Skin of body (tissue), 2 donors: Measurements from ENCODE around the gene EPC2. TPM values are rescaled to one million over a fixed set of nuclear protein-coding genes. Genes with fewer than 3 reads are reported as not detected.
"Not testable (repeated sequence)": the region's sequence is repeated elsewhere in the genome, so short reads cannot be mapped to it uniquely, and the experiment has no call there.

ENCODE experiments used
- DNase-seq: peaks from one replicate; lab custom pipeline; 2025; lab: John Stamatoyannopoulos, UW
- total RNA-seq: library from RNA; depleted of rRNA; stranded (reverse); fragments of >200 nt; gene quantifications from one replicate; pipeline ENCODE4 v1.2.3, GENCODE V29; 2014

Gene EPC2
- total RNA-seq, 1 donor from 2014 or later = 30.2 TPM

GRCh38 chr2:148670773-148671172 is 26.2 kb downstream of the EPC2 start:
- no peak for DNase-seq

- no peak for DNase-seq
These were observed 29.8 kb downstream of the EPC2 start for GRCh38 chr2:148674063-148675020.

- no peak for DNase-seq
These were observed 31.2 kb downstream of the EPC2 start for GRCh38 chr2:148675708-148676107.

GRCh38 chr2:148678302-148679179 is 34.0 kb downstream of the EPC2 start:
- not testable (repeated sequence) for DNase-seq

DNA sequence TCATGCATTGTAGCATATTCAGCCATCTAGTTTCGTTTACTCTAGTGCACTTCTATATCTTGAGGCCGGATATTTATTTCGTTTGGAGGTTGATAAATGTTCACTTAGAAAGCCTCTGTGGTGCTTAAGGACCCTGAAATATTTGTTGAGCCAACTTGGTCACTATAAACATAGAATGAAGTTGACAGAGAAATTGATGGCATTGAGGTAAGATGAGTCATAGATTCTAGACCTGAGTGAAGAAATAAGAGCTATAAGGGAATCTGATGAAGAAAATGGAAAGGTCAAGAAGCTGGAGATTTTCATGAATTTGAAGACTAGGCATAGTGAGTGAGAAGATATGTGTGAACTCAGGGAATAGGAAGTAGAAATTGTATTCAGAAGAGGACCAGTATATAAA is 35.9 kb downstream of the EPC2 start:
- no peak for DNase-seq

DNA sequence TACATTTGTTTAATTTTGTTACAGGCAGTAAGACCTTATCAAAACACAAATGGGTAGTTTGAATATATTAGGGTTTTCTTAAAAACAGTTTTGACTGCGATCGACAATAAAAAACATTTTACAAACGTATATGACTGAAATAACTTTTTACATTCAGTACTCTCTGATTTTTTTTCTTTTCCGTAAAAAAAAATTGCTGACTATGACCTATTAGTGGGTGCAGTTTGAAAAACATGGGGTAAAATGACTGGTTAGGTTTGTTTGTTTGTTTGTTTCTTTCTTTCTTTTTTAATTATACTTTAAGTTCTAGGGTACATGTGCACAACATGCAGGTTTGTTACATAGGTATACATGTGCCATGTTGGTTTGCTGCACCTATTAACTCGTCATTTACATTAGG is 36.9 kb downstream of the EPC2 start:
- DNase-seq = no peak

DNA sequence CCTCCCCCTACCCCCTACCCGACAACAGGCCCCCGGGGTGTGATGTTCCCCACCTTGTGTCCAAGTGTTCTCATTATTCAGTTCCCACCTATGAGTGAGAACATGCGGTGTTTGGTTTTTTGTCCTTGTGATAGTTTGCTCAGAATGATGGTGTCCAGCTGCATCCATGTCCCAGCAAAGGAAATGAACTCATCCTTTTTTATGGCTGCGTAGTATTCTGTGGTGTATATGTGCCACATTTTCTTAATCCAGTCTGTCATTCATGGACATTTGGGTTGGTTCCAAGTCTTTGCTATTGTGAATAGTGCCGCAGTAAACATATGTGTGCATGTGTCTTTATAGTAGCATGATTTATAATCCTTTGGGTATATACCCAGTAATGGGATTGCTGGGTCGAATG is 37.3 kb downstream of the EPC2 start:
- not testable (repeated sequence) for DNase-seq

- no peak for DNase-seq
These were observed 40.0 kb downstream of the EPC2 start for GRCh38 chr2:148684507-148684906.

GRCh38 chr2:148687543-148687942 is 43.0 kb downstream of the EPC2 start:
- no peak for DNase-seq

- DNase-seq = not testable (repeated sequence)
These were observed 43.5 kb downstream of the EPC2 start for GRCh38 chr2:148688011-148688410.

DNA sequence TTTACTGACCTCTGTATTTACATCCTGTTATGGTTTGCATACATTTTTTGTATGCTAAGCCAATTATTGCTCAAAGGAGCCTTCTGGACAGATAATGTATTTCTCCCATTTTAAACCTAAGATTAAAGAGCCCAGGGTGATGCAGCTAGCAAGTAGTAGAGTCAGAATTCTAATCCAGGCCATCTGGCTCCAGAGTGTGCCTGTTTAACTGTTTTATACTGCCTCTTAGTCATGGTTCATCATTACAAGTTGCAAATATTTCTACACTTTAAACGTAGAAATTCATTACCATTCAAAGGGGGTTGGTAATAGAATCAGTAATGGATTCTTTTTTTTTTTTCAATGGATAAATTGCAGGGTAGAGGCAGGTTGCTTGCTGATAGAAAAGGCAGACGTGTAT is 52.4 kb downstream of the EPC2 start:
- no peak for DNase-seq

DNA sequence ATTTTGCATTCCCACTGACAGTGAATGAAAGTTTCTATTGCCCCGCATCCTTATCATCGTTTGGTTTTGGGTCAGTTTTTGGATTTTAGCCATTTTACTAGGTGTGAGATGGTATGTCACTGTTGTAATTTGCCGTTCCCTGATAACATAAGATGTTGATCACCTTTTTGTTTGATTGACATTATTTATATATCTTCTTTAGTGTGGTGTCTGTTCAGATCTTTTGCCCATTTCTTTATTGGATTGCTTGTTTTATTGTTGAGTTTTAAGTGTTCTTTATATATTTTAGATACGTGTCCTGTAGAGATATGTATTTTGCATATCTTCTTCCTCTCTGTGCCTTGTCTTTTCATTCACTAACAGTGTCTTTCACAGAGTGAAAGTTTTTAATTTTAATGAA is 55.3 kb downstream of the EPC2 start:
- DNase-seq = no peak

DNA sequence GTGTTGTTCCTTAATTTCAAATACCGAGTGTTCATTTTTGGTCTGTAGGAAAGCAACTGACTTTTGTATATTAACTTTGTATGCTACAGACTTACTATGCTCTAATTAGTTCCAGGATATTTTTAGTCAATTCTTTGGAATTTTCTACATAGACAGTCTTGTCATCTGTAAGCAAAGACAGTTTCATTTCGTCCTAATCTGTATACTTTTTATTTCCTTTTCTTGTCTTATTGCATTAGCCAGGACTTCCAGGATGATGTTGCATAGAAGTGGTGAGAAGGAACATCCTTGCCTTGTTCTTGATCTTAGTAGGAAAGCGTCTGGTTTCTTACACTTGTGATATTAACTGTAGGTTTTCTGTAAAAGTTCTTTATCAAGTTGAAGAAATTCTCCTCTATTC is 56.5 kb downstream of the EPC2 start:
- DNase-seq = no peak

DNA sequence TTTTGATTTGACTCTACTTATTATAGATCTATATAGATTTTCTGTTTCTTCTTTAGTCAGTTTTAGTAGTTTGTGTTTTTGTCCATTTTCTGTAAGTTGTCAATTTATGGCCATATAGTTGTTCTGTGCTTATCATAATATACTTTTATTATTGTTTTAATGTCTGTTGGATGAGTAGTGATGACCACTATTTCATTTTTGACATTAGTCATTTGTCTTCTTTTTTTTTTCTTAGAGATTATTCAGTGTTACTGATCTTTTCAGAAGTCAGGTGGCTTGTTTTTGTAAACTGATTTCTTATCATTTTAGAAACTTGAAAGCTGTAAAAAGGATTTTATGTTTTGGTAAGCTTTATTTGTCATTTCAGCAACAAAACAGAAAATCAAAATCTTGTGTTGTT is 57.3 kb downstream of the EPC2 start:
- DNase-seq = no peak

GRCh38 chr2:148702475-148702874 is 57.9 kb downstream of the EPC2 start:
- no peak for DNase-seq

DNA sequence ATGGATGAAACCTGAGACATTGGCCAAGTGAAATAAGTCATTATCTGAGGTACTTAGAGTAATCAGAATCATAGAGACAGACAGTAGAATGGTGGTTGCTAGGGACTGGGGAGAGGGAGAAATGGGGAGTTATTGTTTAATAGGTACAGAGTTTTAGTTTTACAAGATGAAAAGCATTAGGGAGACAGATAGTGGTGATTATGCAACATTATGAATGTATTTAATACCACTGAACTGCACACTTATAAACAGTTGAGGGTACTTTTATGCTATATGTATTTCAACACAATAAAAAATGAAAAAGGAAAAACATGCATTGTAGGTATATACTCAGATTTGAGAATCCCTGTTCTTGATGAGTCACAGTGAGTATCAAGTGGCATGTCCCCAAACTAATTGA is 59.7 kb downstream of the EPC2 start:
- DNase-seq = no peak

GRCh38 chr2:148716378-148716920 is 71.9 kb downstream of the EPC2 start:
- no peak for DNase-seq

- DNase-seq = no peak
These were observed 73.5 kb downstream of the EPC2 start for GRCh38 chr2:148718039-148718438.

DNA sequence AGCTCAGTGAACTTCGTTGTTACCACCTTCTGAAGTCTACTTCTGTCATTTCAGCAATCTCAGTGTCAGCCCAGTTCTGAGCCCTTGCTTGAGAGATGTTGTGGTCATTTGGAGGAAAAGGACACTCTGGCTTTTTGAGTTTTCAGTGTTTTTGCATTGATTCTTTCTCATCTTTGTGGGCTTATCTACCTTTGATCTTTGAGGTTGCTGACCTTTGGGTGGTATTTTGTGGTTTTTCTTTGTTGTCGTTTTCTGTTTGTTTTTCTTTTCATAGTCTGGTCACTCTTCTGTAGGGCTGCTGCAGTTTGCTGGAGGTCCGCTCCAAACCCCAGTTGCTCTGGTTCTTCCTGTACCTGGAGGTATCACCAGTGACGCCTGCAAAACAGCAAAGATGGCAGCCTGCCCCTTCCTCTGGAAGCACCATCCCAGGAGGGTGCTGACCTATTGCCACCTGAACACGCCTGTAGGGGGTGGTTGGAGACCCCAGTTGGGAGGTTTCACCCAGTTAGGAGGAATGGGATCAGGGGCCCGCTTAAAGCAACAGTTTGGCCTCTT is 74.7 kb downstream of the EPC2 start:
- no peak for DNase-seq

DNA sequence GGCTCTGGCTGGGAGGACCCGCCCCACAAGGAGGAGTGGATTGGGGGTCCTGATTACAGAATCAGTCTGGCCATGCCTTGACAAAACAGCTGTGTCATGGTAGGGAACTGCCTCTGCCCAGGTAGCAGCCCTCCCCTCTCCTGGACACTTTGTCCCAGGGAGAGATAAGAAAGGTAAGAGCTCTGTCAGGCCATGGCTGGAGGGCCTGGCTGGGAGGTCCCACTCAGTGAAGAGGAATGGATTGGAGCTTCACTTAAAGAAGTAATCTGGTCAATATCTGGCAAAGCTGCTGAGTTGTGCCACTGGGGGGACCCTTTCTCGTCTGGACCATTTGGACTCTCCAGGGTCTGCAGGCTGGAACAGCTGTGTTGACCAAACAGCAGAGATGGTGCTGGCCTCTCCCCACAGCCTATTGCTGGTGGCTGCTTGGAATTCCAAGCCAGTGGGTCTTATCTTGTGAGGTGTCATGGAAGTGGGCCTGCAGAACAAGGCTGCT is 75.4 kb downstream of the EPC2 start:
- DNase-seq = no peak

DNA sequence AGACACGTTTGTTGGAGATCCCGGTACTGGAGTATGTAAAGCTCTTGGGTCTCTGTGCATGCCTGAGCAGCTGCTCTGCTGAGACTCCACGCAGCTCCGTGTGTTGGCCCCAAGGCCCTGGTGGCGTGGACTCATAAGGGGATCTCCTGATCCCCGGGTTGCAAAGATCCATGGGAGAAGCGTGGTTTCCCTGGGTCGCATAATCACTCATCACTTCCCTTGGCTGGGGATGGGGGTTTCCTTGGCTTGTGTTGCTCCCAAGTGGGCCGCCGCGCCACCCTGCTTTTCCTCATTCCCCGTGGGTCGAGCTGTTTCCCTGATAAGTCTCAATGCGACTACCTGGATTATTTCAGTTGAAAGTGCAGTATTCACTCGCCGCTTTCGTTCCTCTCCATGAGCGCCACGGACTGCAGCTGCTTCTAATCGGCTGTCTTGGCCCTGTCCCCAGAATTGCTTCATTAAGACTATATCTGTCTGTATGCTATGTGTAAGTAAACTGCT is 76.0 kb downstream of the EPC2 start:
- peak; percentile 47 for DNase-seq
